ENCODE results near the gene FNDC10.
"Not testable (repeated sequence)": the region's sequence is repeated elsewhere in the genome, so short reads cannot be mapped to it uniquely, and the experiment has no call there.

The FNDC10 gene

GRCh38 chr1:1599030-1599934 is 653 bp downstream of the FNDC10 start:
- DNase-seq (ENCODE audit: low read depth in 3 of 3), result no peak

- no peak for DNase-seq (ENCODE audit: low read depth in 3 of 3)
Measured at GRCh38 chr1:1598720-1599029, 1.3 kb downstream of the FNDC10 start.

DNA sequence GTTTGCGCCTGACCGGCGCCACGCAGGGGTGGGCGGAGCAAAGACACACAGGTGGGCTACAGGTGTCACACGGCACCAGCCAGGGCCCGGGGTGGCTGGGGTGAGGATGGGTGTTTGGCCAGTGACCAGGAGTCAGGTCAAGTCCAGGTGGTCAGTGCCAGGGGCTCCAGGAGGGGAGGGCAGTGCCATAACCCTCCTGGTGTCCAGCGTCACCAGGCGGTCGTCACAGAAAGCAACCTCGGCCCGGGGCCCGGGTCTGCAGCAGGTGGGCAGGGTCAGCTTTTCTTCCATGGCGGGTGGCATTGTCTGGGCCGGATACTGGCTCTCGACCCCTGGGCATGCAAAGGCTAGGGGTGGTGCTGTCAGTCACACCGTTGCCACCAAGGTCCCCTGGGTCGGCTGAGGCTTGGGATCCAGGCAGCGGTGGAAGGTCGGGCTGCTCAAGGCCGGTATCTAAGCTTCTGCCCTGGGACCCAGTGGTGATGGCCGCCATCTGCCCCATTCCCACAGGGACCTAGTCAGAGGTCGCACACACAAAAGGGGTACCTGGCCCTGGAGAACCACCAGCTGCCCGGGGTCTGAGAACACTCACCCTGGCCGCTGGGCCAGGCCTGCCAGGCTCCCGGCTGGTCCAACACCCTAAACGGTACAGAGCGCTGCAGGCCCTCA is 1.8 kb downstream of the FNDC10 start:
- DNase-seq (ENCODE audit: low read depth in 3 of 3), result no peak

- DNase-seq (ENCODE audit: low read depth in 3 of 3), result no peak
Measured at GRCh38 chr1:1597275-1597930, 2.5 kb downstream of the FNDC10 start.

DNA sequence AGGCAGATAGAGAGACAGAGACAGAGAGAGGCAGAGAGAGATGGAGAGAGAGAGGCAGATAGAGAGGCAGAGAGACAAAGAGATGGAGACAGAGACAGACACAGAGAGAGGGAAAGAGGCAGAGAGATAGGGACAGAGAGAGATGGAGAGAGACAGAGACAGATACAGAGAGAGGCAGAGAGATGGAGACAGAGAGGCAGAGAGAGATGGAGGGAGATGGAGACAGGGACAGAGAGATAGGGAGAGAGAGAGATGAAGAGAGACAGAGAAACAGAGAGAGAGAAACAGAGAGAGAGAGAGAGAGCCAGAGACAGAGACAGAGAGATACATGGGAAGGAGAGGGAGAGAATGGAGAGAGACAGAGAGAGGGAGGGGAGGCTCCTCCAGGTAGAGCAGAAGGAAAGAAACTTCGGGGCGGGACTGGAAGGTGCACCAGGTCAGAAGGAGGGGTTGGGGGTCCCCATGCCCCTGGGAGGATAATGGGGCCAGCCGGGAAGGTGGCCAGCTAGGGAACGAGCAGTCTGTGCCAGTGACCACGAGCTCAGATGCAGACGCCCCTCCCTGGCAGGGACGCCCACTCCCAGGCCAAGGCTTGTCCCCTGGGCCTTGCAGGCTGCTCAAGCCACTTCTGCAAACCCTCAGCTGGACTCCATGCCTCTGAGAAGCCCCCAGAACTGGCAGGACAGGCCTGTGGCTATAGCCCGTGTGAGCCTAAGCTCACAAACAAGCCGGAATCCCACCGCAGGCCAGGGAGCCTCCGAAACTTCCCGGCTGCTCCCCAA is 3.3 kb downstream of the FNDC10 start:
- no peak for DNase-seq (ENCODE audit: low read depth in 3 of 3)

DNA sequence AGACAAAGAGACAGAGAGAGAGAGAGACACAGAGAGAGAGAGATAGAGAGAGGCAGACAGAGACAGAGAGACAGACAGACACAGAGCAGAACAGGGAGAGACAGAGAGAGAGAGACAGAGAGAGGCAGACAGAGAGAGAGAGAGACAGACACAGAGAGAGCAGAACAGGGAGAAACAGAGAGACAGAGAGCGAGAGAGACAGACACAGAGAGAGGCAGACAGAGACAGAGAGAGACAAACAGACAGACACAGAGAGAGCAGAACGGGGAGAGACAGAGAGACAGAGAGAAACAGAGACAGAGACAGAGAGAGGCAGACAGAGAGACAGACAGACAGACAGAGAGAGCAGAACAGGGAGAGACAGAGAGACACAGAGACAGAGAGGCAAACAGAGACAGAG is 4.6 kb downstream of the FNDC10 start:
- not testable (repeated sequence) for DNase-seq (ENCODE audit: low read depth in 3 of 3)

DNA sequence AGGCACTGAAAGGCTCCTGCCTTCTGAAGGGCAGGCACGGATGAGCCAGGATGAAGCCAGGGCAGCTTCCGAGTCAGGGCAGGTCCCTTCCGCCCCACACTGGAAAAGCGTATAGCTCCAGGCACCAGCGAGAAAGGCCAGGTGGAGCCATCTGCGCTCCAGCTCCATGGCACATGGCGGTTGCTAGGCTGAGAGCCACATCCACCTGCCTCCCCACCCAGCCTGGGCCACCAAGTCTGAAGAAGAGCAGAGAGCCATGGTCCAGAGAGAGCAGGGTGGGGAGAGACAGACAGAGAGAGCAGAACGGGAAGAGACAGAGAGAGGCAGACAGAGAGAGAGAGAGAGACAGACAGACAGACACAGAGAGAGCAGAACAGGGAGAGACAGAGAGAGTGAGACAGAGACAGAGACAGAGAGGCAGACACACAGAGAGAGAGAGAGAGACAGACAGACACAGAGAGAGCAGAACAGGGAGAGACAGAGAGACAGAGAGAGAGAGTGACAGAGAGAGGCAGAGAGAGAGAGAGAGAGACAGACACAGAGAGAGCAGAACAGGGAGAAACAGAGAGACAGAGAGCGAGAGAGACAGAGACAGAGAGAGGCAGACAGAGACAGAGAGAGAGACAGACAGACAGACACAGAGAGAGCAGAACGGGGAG is 5.2 kb downstream of the FNDC10 start:
- DNase-seq (ENCODE audit: low read depth in 3 of 3), result no peak

DNA sequence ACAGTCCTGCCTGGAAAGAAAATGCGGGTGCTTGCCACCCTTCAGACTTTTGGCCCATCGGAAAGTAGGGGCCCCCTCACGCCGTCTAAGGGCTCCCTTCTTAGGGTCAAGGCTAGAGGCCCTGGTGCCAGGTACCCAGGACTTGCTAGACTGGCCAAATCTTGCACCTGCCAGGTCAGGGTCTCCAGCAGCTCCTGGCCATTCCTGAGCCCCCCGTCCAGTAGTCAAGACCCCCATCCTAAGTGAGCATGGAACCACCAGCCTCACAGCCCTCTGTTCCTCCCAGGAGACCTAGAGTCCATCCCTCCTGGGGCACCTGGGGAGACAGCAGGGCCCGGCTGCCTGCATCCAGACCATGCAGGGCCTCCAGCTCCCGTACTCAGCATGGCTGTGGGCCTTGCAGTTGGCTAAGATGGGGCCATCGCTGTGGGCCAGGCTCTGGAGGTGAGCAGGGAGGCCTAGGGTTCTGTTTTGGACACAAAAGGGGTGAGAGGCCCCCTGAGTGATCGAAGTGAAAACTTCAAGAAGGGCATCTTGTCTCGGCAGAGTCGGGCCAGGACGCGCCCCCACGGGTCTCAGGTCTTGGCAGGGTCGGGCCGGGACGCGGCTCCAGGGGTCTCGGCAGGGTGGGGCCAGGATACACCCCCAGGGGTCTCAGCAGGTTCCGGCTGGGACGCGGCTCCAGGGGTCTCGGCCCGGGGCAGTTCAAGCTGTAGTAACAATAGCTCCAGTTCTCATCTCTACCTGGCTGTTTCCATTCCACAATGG is 5.9 kb downstream of the FNDC10 start:
- DNase-seq (ENCODE audit: low read depth in 3 of 3), result no peak

- no peak for DNase-seq (ENCODE audit: low read depth in 3 of 3)
Measured at GRCh38 chr1:1591452-1591851, 8.5 kb downstream of the FNDC10 start.

- DNase-seq (ENCODE audit: low read depth in 3 of 3), result no peak
Measured at GRCh38 chr1:1583347-1584010, 16.5 kb downstream of the FNDC10 start.

GRCh38 chr1:1582585-1583346 is 17.2 kb downstream of the FNDC10 start:
- no peak for DNase-seq (ENCODE audit: low read depth in 3 of 3)

- no peak for DNase-seq (ENCODE audit: low read depth in 3 of 3)
Measured at GRCh38 chr1:1578371-1578940, 21.5 kb downstream of the FNDC10 start.

GRCh38 chr1:1577367-1578011 is 22.4 kb downstream of the FNDC10 start:
- no peak for DNase-seq (ENCODE audit: low read depth in 3 of 3)

GRCh38 chr1:1574721-1575537 is 25.0 kb downstream of the FNDC10 start, which contains the start of gene SSU72:
SSU72 (minus strand) TSS chr1:1574863; CDS start chr1:1574557, 306 bp downstream.
- peak; percentile 84 to 86 (median 85) for DNase-seq (ENCODE audit: low read depth in 3 of 3)

- peak in 2 of 3 experiments; percentile 8 to 31 for DNase-seq (ENCODE audit: low read depth in 3 of 3)
Measured at GRCh38 chr1:1573843-1574720, 25.9 kb downstream of the FNDC10 start.

GRCh38 chr1:1569341-1569740 is 30.6 kb downstream of the FNDC10 start:
- no peak for DNase-seq (ENCODE audit: low read depth in 3 of 3)

Measured in stimulated activated CD4-positive, alpha-beta T cell treated with anti-CD3 and anti-CD28 coated beads, TNF-alpha, amount 100 ng/mL, for 4 hours (primary cell).